ENCODE measurements around the gene GIMAP8. TPM values are rescaled to one million over a fixed set of nuclear protein-coding genes. Genes with fewer than 3 reads are reported as not detected.

The GIMAP8 gene
- polyA plus RNA-seq, 1 experiment = not detected

GRCh38 chr7:150464962-150465361 lies 14.5 kb downstream of the GIMAP8 start:
- Histone ChIP-seq H3K27ac (ENCODE audit: low read depth, low read length) (no peak overlapping the region), H3K27me3 (ENCODE audit: control insufficient read depth, insufficient read depth, low read length) (no peaks in the 10 kb centered on the region), H3K9me3 (ENCODE audit: control insufficient read depth, insufficient read depth, low read length) (no peaks in the 10 kb centered on the region), H3K4me3 (ENCODE audit: low read depth, low read length) (no peak overlapping the region)
- ChIA-PET CTCF (interaction anchor here (1.1 kb wide), 1 partner anchor 16 kb away, joined by 5 read pairs; no protein-coding TSS in a partner anchor), POLR2A (no interaction called here)
- no peak for DNase-seq (ENCODE audit: low read depth, low spot score)
- TF ChIP-seq, protein P1, sequence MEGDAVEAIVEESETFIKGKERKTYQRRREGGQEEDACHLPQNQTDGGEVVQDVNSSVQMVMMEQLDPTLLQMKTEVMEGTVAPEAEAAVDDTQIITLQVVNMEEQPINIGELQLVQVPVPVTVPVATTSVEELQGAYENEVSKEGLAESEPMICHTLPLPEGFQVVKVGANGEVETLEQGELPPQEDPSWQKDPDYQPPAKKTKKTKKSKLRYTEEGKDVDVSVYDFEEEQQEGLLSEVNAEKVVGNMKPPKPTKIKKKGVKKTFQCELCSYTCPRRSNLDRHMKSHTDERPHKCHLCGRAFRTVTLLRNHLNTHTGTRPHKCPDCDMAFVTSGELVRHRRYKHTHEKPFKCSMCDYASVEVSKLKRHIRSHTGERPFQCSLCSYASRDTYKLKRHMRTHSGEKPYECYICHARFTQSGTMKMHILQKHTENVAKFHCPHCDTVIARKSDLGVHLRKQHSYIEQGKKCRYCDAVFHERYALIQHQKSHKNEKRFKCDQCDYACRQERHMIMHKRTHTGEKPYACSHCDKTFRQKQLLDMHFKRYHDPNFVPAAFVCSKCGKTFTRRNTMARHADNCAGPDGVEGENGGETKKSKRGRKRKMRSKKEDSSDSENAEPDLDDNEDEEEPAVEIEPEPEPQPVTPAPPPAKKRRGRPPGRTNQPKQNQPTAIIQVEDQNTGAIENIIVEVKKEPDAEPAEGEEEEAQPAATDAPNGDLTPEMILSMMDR (IDR thresholded peaks at IDR 0.05; ENCODE audit: low read depth, low read length) = no peak

DNA sequence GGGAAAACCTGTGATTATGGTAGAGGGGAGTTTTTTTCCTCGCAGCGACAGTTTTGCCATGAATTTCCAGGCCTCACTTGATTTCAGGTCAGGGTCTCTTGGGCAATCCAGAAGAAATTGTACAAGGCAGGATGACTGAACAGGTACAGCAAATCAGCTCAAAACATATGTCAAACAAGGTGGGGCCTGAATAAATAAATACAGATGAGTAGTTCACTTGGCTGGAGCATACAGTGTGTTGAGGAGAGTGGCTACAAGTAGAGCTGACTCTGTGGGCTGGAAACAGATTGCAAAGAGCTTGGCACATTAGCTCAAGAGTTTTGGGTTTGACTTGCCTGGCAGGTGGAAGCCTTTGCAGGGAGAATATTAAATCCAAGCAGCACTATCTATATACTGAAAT lies 15.0 kb downstream of the GIMAP8 start:
- POLR2A ChIA-PET = no interaction called here
- TF ChIP-seq, protein P1 (IDR thresholded peaks at IDR 0.05; ENCODE audit: low read depth, low read length) = no peak
- DNase-seq (ENCODE audit: low read depth, low spot score) = no peak
- Histone ChIP-seq H3K27me3 (ENCODE audit: control insufficient read depth, insufficient read depth, low read length) (no peaks in the 10 kb centered on the region), H3K27ac (ENCODE audit: low read depth, low read length) (no peak overlapping the region), H3K9me3 (ENCODE audit: control insufficient read depth, insufficient read depth, low read length) (no peaks in the 10 kb centered on the region), H3K4me3 (ENCODE audit: low read depth, low read length) (no peak overlapping the region)
- CTCF ChIA-PET = interaction anchor here (1.1 kb wide), 1 partner anchor 16 kb away, joined by 5 read pairs; no protein-coding TSS in a partner anchor

DNA sequence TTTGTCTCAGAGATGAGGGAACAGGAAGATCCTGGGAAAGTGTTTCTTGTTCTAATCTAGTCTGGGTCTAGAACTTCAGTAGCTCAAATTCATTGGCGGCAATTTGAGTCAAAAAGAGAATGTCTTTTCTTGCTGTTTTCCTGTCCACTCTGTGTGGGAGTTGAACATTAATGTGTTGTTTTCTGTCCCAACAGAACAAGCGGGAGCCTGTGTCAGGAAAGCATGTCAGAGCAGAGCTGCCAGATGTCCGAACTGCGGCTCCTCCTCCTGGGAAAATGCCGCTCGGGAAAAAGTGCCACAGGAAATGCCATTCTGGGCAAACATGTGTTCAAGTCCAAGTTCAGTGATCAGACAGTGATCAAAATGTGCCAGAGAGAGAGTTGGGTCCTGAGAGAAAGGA lies 16.0 kb downstream of the GIMAP8 start:
- H3K27ac ChIP-seq (ENCODE audit: low read depth, low read length) = no peak overlapping the region
- no peaks in the 10 kb centered on the region for H3K9me3 ChIP-seq (ENCODE audit: control insufficient read depth, insufficient read depth, low read length)
- TF ChIP-seq, protein P1 (IDR thresholded peaks at IDR 0.05; ENCODE audit: low read depth, low read length) = no peak
- POLR2A ChIA-PET = no interaction called here
- CTCF ChIA-PET = no interaction called here
- DNase-seq (ENCODE audit: low read depth, low spot score) = no peak
- no peaks in the 10 kb centered on the region for H3K27me3 ChIP-seq (ENCODE audit: control insufficient read depth, insufficient read depth, low read length)
- H3K4me3 ChIP-seq (ENCODE audit: low read depth, low read length) = no peak overlapping the region

DNA sequence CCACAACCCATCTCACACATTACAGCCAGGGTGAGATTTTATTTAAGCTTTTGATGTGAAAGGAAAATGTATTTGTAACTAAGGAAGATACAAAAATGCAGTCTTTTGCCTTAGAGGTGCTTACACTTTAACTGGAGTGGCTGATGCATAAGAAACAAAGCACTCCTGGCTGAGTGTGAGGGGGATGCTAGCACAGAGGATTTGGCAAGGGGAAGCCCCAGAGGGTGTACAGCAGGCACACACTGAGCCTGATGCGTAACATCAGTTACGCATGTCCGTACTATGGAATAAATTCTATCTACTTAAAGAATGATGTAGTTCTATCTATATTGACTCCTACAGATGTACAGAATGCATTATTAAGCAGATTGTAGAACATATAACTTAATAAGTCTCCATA lies 17.8 kb downstream of the GIMAP8 start:
- ChIA-PET CTCF (no interaction called here), POLR2A (no interaction called here)

GRCh38 chr7:150471886-150472285 lies 21.5 kb downstream of the GIMAP8 start:
- no peaks in the 10 kb centered on the region for H3K27me3 ChIP-seq (ENCODE audit: control insufficient read depth, insufficient read depth, low read length)
- ChIA-PET POLR2A (no interaction called here), CTCF (no interaction called here)
- no peak overlapping the region for H3K27ac ChIP-seq (ENCODE audit: low read depth, low read length)
- H3K9me3 ChIP-seq (ENCODE audit: control insufficient read depth, insufficient read depth, low read length) = no peaks in the 10 kb centered on the region
- no peak overlapping the region for H3K4me3 ChIP-seq (ENCODE audit: low read depth, low read length)
- no peak for DNase-seq (ENCODE audit: low read depth, low spot score)
- TF ChIP-seq, protein P1 (IDR thresholded peaks at IDR 0.05; ENCODE audit: low read depth, low read length) = no peak

More for the DNA sequence above, 17.8 kb downstream of the GIMAP8 start:
- no peak for DNase-seq (ENCODE audit: low read depth, low spot score)
- TF ChIP-seq, protein P1 (IDR thresholded peaks at IDR 0.05; ENCODE audit: low read depth, low read length) = no peak
- no peak overlapping the region for H3K4me3 ChIP-seq (ENCODE audit: low read depth, low read length)
- H3K27ac ChIP-seq (ENCODE audit: low read depth, low read length) = no peak overlapping the region
- no peaks in the 10 kb centered on the region for H3K9me3 ChIP-seq (ENCODE audit: control insufficient read depth, insufficient read depth, low read length)
- no peaks in the 10 kb centered on the region for H3K27me3 ChIP-seq (ENCODE audit: control insufficient read depth, insufficient read depth, low read length)

Data from AG04450 (cell line).